HG03196 (cell line): ENCODE data around the gene PLXND1.

ENCODE experiments used
- ATAC-seq: cut with Tn5 transposase; IDR thresholded peaks from one replicate; pipeline ENCODE4 v1.9.1; 2021; ENCODE audit not compliant: unreplicated experiment

PLXND1 gene

DNA sequence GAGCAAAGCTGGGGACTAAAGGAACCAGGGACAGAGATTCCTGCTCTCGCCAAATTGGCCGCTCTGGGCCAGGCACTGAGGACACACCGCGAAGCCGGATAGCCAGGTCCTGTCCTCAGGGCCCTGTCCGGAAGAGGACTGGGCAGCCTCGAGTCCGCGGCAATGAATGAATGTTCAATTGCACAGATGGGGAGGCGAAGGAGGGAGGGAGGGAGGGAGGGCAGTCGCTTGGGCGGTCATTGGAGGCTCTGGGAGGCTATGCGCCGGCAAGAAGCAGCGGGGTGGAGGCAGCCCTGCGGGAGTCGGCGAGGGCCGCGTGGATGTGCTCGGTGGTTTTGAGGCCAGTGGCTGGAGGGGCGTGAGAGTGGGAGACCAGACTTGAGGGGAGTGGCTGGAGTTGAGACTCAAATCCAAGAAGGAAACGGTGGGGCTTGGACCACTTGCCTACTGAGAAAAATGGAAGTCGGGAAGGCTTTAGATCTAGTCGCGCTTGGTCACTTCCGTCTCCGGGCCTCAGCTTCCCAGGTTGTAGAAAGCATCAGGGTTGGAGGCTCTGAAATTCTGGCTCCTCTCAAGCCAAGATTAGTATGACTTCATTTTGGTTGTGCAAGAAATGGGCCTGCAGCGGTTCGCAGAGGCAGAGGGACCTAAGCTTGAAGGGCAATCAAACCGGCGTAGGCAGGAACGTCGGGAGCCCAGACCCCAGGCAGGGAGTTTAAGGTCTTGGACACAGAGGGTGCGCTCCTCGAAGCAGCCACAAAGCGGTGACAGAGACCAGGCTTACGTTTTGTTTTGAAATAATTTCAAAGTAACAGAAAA, 21.1 kb upstream of the PLXND1 start:
- peak; percentile 38 for ATAC-seq

DNA sequence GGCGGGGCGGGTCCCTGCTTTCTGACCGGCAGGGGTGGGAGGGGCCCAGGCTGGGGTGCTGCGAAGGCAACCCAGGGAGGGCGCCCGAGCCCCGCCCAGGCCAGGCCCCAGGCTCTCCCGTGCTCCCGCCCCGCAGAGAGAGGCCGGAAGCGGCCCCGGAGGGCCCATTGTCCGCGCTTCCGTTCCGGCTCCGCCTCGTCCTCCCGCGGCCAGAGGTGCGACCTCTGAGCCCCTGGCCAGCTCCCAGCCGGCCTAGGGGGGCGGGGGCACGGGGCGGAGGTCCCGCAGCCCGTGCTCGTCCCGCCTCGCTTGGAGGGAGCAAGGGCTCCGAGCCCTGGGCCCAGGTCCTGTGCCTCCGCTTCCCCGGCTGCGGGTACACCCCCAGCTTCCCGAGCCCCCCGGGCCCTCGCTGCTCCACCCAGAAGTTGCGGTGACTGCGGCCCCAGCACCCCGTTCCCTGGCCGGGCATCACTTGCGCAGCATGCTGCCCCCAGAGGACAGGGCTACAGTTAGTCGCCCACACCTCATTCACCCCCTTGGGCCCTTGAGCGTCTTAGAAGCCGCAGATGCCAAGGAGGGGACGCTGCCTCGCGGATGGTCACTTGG, 20.4 kb upstream of the PLXND1 start:
- peak; percentile 94 for ATAC-seq

DNA sequence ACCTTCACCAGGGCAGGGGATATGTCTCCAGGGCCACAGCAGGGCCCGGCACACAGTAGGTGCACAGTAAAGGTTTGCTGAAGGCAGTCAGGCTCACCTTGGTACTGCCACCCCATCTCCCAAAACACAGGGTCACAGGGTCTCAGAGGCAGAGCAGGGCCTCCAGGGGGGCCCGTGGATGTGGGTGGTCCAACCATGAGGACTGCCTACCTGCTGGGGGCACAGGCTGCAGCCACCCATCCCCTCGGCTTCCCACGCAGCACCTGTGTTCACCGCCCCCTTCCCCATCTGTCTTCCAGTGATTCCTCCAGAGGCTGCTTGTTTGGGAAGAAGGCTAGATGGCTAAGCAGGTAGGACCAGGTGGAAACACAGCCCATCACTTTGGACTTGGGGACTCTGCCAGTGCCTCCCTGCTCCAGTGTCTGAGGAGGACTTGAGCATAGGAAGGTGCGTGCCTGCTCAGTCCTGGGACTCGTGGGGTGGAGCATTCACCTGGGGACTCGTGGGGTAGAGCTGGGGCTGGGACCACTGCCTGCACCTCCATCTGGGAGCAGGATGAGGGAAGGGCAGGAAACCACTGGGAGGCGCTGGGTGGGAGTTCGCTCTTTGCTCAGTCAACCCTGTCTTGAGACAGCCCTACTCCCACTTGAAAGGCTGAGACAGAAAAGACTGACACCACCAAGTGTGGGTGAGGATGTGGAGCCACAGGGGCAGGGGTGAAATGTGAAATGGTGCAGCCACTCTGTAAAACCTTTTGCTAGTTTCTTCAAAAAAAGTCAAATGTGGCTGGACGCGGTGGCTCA, 18.8 kb upstream of the PLXND1 start:
- ATAC-seq: no peak

DNA sequence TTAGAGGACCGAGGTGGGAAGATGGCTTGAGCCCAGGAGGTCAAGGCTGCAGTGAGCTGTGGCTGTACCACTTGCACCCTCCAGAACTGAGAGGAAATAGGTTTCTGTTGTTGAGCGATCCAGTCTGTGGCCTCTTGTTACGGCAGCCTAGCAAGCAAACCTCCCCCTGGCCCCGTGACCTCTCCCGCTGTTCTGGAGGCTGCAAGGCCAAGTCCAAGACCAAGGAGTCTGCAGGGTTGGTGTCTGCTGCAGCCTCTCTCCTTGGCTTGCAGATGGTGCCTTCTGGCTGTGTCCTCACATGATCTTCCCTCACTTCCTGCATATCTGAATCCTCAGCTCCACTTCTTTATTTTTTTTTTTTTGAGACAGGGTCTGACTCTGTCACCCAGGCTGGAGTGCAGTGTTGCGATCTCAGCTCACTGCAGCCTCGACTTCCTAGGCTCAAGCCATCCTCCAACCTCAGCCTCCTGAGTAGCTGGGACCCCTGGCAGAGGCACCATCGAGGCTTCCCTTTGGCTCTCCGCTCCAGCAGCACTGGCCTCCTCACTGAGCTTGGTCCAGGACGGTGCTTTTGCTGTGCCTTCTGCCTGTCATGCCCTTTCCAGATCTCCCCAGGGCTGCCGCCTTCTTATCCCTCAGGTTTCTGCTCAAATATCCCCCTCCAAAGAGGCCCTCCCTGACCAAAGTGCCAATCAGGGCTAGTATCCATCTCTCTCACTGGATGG, 18.0 kb upstream of the PLXND1 start:
- no peak for ATAC-seq

DNA sequence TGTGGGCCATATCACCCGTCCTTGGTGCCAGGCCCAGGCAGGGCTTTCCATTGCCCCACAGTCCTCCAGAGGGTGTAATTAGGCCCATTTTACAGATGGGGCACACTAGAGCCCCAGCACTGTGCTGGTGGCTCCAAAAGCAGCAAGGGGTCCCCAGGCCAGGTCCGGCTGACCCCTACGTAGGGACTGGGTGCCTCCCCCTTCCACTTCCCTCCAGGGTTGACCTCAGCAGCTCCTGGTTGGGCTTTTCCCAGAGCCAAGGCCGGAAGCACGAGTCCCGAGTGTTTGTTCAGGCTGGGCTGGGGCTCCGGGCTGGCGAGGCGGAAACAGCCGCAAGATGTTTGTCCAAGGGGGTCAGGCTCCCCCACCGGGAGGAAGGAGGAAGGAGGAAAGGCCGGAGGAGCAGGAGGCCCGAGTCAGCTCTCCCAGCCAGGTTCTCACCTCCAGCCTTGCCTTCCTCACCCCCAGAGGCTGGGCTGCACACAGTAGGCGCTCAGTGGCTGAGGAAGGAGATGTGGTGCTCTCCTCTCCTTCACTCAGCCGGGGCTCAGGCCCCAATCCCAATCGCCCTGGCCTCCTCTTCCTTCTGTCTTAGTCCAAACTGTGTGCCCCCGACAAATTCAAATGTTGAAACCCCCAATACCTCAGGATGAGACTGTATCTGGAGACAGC, 17.1 kb upstream of the PLXND1 start:
- no peak for ATAC-seq

DNA sequence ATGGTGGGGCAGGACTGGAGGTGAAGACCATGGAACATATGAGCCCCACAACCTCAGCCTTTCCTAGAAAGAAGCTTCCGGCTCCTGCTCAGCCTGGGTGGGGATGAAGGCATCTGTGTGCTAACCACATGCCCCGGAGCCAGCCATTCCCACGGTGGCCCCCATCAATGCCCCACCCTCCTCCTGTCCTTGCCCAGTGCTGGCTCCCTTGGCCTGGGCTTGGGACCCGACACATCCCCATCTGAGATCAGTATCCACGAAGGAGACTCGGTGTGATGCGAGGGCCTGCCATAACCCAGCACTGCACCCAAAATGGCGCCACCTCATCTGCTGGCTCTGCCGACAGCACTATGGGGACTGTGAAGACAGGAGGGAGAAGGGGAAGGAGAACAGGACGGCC, 16.5 kb upstream of the PLXND1 start:
- no peak for ATAC-seq

DNA sequence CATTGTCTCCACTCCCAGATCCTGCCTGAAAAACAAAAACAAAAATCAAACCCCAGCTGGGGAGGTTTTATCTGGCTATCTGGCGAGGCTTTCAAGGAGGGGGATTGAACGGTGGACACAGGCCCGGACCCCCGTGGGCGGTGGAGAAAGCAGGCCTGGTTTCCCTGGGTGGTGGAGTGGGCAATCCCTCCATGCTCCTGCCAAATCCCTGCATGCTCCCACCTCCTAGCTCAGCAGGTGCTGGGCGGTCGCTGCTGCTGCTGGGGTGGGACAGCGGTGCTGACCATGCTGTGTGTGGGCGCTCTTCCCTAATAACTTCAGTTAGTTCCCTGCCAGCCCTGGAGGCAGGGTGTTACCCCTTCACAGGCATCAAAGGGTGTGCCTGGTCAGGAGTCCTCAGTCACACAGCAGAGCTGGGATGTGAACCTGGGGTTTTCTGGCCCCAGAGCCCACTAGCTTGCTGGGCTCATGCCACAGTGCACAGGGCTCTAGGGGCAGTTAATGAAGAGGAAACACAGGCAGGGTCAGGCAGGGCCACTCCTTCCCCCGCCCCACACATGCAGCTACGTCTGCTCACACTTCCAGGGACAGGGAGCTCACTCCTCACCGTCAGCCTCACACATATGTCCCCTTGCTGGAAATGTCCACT, 15.9 kb upstream of the PLXND1 start:
- ATAC-seq: no peak

DNA sequence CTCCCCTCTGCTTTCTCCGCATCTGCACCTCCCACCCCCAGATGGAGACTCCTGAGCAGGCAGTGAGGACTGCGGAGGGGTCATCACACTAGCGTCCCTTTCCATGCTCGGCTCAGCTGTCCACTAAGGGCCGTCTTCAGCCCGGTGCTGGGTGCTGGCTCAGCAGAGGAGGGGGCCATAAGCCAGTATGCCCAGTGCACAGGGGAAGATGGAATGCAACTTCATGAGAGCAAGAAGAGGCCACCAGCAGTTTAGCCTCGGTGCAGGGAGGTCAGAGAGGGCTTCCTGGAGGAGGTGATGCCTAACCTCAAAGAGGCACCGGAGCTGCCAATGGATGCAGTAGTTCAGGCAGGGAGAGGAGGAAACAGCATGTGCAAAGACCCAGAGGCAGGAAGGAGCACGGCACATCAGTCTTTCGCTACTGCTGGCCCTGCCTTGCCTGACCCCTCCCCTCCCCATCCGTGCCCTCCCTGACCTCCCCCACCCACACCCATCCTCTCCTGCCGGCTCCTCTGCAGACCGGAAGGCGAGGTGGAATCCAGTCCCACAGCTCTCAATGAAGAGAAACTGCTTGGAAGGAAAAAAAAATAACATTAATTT, 15.2 kb upstream of the PLXND1 start:
- ATAC-seq: no peak

DNA sequence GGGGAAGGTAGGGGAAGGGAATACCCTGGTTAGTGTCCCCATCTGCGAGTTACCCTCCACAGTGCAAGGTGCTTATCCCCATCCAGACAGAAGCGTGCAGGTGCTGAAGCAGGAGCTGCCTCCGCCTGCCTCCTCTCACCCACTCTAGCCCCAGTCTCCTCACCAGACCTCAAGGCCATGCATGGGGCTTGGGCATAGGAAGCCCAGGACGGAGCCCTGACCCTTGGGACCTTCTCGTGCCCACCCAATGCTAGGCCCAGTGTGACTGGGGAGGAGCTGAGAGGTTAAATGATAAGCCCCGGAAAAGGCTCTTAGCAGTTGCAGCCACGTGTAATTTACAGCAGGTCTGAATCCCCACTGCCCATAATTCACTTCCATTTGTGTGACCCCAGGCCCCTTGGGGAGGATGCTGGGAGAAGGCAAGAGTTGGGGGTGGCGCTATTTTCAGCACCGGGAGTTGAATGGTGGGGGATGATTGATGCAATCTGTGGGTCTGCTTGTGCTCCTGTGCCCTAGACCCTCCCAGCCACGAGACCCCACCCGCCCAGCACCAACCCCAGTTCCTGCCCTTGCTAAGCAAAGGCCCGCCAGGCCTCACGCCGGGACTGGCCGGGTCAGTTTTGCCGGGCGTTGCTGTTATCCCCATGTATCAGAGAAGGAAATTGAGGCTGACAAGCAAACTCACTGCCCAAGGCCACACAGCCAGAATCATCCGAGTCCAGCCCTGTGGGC, 14.5 kb upstream of the PLXND1 start:
- no peak for ATAC-seq

DNA sequence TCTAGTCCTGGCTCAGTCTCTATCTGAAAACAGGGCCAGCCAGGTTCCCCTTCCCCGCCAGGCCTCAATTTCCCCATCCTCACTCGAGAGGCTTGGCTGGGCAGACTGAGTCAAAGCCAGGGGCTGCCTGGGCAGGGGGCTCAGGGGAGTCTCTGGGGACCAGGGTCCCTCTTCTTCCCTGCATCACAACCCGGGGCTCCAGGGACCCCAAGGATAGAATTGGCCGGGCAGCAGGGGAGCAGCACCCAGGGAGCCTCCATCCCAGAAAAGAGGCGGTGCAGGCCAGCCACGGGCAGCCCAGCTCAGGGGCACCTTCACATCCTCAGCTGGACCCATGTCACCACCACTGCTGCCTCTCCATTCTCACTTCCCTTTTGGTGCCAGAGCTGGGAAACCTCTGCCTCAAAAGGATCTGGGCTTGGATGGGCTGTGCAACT, 13.3 kb upstream of the PLXND1 start:
- ATAC-seq: no peak

DNA sequence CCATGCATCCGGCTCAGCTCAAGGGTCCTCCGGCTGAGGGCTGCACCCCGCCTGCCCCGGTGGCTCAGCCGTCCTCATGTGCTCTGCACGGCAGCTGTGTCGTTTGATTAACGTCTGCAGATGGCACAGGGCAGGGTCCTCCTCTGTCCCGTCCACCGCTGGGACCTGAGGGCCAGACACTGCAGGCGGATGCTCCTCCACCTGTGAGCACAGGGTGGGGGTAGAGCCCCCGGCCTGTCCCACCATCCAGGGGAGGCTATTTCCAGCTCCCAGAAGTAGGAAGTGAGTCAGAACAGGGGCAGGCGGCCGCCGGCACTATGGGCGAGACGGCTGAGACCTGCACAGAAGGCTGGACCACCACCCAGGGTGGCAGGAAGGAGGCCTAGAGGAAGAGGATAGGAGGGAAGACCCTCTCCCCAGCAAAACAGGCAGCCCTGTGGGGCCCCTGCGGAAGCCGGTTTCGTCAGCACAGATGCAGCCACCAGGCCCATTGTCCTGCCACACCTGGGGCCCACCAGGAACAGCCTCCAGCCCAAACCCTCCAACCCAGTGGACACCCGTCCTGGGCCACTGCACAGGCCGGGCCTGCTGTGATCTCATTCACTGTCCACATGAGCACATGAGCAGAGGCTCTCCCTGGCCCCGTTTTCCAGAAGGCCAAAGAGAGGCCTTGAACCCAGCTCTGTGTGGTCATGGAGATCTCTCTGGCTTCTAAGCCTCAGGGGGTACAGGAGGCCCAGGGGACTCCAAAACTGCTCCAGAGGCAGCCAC, 12.6 kb upstream of the PLXND1 start:
- no peak for ATAC-seq

DNA sequence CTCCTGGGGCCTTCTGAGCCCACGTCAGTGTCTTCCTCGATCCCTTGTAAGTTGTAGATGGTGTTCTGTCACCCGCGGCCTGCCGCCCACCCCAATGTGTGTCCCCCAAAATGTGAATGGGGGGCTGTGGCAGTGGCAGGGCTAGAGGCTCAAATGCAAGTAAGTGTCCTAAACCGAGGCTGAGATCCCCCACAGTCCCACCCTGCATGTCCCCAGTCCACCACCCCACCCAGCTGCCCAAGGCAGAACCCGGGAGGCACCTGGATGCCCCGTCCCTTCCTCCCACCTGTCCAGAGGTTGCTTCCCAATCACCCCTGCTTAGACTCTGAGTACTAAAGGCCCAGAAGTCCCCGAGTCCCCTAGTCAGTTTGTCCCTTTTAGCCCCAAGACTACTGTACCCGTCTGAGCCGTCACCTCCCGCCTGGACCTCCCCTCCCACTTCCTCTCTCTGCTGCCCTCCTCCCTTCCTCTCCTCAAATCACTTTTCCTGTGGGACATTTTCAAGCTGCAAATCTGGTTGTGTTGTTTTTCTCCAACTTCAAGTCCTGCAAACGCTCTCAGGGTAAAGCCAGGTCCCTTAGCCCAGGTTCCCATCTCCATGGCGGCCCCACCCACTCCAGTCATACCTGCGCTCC, 11.8 kb upstream of the PLXND1 start:
- ATAC-seq: no peak

DNA sequence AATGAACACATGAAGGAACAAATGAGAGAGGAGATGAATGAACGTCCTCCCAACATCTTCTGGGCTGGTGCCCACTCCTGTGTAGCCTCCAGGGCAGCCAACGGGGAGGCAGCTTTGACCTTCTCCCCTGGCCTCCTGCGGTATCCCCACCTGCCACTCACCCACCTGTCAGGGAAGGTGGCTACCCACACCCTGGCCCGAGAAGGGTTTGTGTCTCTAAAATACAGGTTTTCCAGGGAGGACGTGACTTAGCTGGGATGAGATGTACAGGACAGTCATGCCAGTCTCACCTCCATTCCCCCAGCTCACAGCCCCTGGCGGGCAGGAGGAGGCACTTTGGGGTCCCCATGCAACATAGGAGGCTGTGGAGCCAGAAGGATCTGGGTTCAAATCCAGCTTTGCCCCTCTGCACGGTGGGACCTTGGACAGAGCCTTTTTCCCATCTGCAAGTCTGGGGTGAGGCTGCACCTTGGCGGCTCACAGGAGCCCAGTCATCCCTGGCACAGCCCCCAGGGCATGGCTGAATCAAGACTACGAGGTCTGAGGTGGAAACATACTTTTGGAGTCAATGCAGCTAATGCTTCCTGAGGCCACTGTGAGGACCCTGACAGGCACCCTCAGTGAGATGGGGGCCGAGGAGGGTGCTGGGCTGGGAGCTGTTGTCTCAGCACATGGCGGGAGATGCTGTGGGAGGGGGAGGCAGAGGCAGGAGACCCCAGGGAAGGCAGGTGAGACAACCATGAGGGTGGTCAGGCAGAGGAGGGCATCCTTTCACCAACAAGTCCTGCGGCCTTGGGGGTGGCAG, 11.1 kb upstream of the PLXND1 start:
- ATAC-seq: no peak

DNA sequence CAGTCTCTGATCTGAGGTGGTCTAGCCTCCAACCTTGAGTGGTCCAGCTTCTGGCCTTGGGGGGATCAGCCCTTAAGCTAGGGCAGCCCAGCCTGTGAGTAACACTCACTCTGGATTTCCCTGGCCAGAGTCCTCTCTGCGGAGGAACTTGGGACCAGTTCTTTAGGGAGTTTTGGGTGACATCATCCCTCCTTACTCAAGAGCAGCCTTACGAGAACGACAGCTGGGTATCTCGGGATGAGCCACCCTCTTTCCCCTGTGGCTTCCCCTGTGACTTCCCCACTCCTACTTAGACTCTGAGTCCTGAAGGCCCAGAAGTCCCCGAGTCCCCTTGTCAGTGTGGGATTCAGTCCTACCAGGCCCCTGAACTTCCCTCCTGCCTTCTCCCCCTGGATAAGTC, 10.2 kb upstream of the PLXND1 start:
- ATAC-seq: no peak

DNA sequence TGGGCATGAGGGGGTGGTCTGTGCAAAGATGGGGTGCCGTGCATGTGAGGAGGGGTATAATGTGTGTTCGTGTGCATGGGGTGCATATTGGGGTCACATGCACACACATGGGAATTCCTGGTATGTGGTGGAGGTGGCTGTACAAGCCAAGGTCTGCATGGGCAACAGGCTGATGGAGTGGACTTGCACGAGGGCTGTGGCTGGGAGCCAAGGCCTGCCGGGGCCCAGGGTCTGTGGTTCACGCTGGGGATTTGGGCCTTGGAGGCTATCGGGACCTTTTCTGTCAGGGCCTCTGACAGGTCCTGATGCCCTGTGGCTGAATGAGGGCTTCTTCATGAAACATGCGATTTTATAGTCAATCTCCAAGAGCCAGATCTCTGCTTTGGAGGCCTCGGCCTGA, 9.8 kb upstream of the PLXND1 start:
- no peak for ATAC-seq

DNA sequence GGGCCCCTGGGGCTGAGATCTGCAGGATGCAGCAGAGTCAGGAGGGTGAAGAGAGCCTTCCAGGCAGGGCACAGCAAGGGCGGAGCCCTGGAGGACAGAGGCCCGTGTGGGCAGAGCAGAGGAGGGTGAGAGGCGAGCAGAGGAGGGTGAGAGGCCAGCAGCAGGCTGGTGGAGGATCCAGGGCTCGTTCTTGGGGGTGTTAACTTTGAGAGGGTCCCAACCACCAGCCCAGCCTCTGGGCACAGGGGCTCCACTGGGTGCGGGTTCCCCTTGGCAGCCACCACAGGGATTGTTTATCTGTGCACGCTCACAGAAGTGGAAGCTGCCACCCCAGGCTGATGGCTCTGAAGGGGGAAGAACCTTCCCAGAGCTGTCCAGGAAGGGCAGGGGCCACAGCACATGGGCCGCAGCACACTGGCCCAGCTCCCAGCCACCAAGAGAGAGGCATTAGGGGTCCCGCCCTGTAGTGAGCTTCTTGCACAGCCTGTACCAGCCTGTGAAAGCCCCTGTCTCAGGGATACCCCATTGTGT, 9.3 kb upstream of the PLXND1 start:
- ATAC-seq: no peak

DNA sequence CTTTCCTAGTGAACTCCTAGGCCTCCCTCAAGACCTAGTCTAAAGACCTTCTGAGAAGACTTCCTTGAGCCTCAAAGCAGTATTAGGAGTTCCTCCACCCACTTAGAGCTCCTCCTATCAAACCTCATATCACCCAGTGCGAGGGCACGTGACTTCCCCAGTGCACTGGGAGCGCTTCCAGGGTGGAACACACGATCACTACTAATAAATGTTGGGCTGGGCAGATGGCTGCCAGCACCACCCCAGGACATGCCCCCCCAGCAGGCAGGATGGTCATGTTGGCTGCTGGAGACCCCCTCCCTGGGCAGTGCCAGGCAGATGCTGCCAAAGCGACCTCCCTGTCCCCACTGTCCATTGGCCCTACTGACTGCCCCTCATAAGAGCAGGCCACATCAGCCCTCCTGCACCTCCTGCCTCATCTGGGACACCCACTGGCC, 8.5 kb upstream of the PLXND1 start:
- no peak for ATAC-seq
